ENCODE results near the gene MAT1A.
"Not testable (repeated sequence)": the region's sequence is repeated elsewhere in the genome, so short reads cannot be mapped to it uniquely, and the experiment has no call there.

MAT1A gene

GRCh38 chr10:80264081-80265056 lies 25.1 kb downstream of the MAT1A start:
- no peak for DNase-seq

GRCh38 chr10:80261316-80262030 lies 28.0 kb downstream of the MAT1A start:
- no peak for DNase-seq

DNA sequence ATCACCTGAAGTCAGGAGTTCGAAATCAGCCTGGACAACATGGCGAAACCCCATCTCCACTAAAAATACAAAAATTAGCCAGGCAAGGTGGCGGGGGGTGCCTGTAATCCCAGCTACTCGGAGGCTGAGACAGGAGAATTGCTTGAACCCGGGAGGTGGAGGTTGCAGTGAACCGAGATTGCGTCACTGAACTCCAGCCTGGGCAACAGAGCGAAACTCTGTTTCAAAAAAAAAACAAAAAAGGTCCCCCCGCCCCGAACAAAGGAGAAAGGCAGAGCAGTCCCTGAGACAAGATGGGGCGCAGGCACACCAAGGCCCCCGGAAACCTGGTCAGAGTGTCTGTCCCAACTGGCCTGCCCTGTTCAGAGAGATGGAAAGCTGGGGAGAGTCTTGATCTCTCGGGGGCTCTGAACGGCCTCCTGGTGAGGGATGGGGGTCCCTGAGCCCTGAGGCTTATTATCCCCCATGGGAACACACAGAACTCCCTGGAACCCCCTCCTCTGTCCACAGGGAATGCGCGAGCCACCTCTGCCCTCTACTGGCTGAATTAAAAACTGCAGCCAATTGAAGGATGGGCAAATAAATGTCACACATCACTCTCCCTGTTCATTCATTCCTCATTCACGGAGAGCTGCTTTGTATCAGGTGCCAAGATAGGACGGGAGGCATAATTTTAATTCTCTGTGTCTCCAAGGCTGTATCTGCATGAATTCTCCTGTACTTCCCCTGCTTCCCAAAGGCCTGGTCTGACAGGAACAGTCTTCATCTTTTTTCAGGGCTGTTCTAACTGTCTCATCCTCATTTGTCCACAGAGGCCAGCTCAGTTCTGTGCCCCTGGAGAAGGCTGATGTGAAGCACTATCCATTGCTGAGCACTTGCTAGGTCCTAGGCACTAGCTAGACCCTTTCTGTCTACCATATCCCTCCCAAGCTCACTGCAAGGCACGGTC lies 28.9 kb downstream of the MAT1A start:
- DNase-seq = no peak

DNA sequence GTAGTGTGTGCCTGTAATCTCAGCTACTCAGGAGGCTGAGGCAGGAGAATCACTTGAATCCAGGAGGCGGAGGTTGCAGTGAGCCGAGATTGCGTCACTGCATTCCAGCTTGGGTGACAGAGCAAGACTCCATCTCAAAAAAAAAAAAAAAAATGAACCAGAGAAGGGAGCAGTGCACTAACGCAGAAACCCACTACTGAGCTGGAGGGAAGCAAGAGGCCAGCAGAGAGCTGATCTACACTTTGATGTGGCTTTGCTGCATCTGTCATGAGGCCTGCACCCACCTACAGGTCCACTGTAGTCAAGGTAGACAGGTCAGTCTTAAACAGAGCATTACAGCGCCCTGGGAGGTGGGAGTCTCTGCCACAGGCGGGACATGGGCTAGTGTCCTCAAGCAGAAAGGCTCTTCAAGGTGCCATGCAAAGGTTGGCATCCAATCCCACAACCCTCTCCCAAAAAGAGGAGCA lies 30.0 kb downstream of the MAT1A start:
- DNase-seq = no peak

- DNase-seq = not testable (repeated sequence)
Observed at GRCh38 chr10:80256798-80257197, 32.7 kb downstream of the MAT1A start.

- DNase-seq = not testable (repeated sequence)
Observed at GRCh38 chr10:80254726-80255125, 34.7 kb downstream of the MAT1A start.

GRCh38 chr10:80253963-80254271 lies 35.5 kb downstream of the MAT1A start:
- DNase-seq = not testable (repeated sequence)

DNA sequence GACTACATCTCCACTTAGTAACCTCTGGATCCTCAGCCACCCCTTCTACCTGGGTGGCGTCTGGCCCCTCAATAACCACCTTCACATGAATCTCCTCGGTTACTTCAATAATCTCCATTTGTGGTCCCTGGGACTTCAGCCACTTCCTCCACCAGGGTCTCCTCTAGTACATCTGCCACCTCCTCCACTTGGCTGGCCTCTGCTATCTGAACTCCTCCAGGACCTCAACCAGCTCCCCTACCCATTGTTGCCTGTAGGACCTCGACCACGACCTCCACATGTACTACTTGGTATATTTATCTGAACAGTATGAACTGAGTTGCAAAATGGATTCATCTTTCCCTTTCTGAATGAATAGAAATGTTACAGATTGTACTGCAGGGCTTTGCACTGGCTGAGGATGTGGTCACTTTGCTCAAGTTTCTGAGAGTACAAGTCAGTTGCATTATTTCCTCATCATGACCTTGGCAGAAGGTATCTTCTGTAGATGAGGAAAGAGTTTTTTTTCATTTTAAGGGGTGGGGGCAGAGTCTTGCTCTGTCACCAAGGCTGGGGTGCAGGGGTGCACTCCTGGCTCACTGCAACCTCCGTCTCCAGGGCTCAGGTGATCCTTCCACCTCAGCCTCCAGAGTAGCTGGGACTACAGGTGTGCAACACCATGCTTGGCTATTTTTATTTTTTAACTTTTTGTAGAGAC lies 36.0 kb downstream of the MAT1A start:
- no peak for DNase-seq

- no peak for DNase-seq
Observed at GRCh38 chr10:80252296-80252887, 37.1 kb downstream of the MAT1A start.

GRCh38 chr10:80251703-80252280 lies 37.7 kb downstream of the MAT1A start:
- DNase-seq = not testable (repeated sequence)

GRCh38 chr10:80250399-80250798 lies 39.1 kb downstream of the MAT1A start:
- not testable (repeated sequence) for DNase-seq

GRCh38 chr10:80249906-80250305 lies 39.6 kb downstream of the MAT1A start:
- not testable (repeated sequence) for DNase-seq

DNA sequence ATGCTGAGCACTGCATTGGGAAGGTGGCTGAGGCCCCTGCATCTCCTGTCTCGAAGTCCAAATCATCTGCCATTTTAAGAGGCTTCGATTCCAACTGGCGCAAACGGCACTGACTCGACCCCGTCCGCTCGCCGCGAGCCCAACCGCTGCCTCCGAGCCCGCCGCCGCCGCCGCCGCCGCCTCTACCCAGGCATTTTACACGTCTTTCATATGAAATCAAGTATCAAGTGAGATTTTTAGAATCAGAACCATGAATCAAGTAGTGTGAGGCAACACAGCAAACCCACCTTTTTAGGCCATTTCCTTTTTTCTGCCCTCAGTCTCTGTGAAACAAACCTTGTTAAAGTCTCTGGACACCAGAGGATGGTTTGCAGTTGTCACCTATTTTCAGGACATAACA lies 41.8 kb downstream of the MAT1A start:
- not testable (repeated sequence) for DNase-seq

- DNase-seq = not testable (repeated sequence)
Observed at GRCh38 chr10:80244371-80244770, 45.1 kb downstream of the MAT1A start.

DNA sequence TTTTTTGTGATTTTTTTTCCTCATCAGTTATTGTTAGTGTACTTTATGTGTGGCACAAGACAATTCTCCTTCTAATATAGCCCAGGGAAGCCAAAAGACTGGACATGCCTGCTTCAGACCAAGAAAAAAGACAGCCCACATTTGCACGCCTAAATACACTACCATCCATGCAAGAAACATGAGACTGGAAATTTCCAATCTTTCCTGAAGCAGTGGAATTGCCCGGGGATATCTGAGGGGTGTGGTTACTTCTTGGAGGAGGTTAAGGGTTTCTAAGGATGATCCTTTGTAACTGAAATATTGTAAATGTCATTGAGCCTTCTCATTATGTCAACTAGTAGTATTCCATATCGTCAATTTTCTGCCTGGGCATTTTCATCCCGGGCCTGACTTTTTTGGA lies 47.1 kb downstream of the MAT1A start:
- not testable (repeated sequence) for DNase-seq

GRCh38 chr10:80236457-80236856 lies 53.0 kb downstream of the MAT1A start:
- DNase-seq = not testable (repeated sequence)

DNA sequence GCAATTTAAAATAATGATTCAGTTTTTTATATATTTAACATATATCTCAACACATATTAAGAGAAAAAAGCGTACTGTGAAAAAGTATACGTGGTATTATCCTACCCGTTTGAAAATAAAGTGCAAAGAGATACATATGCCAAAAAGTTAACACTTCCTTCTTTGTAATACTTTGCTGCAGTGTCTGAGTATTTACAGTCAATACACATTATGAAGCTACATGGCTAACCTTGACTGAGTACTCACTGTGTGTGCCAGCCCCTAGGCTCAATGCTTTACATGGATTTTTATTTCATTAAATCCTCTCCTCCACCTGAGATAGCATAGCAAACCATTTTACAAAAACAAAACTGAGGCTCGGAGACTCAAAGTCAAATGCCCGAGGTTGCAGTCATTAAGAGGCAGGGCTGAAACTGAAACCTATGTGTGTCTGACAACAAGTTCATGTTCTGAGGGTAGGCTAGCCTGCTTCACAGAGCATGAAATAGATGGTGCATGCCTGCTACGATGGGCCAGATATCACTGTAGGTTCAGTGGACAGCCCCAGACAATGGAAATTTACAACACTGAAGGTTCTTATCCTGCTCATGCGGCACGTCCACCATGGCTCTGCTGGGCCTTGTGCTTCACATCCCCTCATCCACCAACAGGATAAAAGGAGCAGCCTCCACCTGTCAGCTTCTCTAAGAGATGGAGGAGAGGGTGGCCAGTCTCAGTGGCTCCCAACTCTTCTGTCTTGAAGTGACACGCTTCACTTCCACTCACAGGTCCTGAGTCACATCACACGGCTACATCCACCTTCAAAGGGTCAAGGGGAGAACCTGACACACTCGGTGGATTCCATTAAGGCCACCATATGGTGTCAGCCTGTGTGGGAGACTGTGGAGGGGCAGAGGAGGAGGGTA lies 54.9 kb downstream of the MAT1A start:
- DNase-seq = not testable (repeated sequence)

DNA sequence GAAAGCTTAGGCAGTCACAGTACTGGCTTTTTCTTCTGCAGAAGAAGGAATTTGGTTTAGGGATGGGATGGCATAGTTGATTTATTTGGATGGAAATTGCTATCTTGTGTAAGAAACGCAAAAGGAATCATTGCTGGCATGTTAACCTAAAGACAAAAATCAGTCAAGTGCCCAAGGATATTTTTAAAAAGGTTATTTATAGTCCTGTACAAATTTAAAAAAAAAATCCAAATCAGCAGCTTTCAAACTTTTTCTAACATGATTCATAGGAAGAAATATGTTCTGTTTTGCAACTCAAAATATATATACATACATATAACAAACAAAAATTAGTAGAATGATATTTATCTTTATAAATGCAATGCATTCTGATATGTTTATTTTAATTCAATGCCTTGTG lies 55.6 kb downstream of the MAT1A start:
- DNase-seq = not testable (repeated sequence)

DNA sequence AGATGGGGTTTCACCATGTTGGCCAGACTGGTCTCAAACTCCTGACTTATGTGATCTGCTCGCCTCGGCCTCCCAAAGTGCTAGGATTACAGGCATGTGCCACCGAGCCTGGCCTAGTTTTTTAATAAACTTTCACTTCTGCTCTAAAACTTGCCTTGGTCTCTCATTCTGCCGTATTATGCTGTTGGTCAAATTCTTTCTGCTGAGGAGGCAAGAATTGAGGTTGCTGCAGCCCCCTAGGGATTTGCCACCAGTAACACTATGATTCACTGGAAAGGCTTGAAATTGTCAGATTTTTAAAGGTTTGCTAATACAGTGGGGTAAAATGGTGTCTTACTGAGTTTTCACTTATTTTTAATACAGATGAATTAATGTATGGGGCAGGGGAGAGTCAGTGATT lies 62.7 kb downstream of the MAT1A start:
- DNase-seq = not testable (repeated sequence)

- not testable (repeated sequence) for DNase-seq
Observed at GRCh38 chr10:80223031-80223419, 66.4 kb downstream of the MAT1A start.

Measured in kidney glomerular epithelial cell (primary cell).